GM12878 (cell line): ENCODE measurements around the gene CACNA1G. TPM values are rescaled to one million over a fixed set of nuclear protein-coding genes. Genes with fewer than 3 reads are reported as not detected.

ENCODE experiments used
- ATAC-seq: fragments of 200-7000 bp; cut with Tn5 transposase; 3 replicates; pipeline ENCODE4 v1.9.1; 2020; ENCODE audit warnings: mild to moderate bottlenecking, moderate library complexity
- BruUV-seq: library from RNA; stranded (reverse); fragments of 400-500 nt; replicated peaks from 2 replicates; lab custom pipeline; 2021; lab: Mats Ljungman, UMichigan
- CTCF ChIA-PET: fragments of 300-600 bp; sonication (Branson Sonifier 250); formaldehyde crosslinking; extraction: SDS; loops from one replicate; lab custom pipeline; 2021; ENCODE audit warnings: inconsistent platforms; lab: Yijun Ruan, JAX
- POLR2A ChIA-PET: fragments of 350-600 bp; formaldehyde crosslinking; extraction: SDS; loops from one replicate; lab custom pipeline; 2021; ENCODE audit warnings: inconsistent platforms; lab: Charles Lee
- RAD21 ChIA-PET: fragments of 300-600 bp; sonication (Branson Sonifier 250); formaldehyde crosslinking; loops from one replicate; lab custom pipeline; 2023; ENCODE audit warnings: antibody characterized with exemption; ENCODE audit not compliant: unreplicated experiment; lab: Charles Lee
- SMC1A ChIA-PET: fragments of 300-600 bp; sonication (Branson Sonifier 250); formaldehyde crosslinking; loops from one replicate; lab custom pipeline; 2023; ENCODE audit not compliant: unreplicated experiment, uncharacterized antibody; lab: Charles Lee
- DNase-seq: peaks from one replicate; pipeline ENCODE4 v3.0.0-alpha.2; 2011; ENCODE audit warnings: low read depth, low spot score
- FAIRE-seq: peaks from 3 replicates; lab custom pipeline; 2011; peaks lifted over from hg19 to GRCh38; lab: Jason Lieb, UNC
- H2AFZ ChIP-seq: 2 replicates; pipeline ENCODE4 v1.6.0; 2011; ENCODE audit warnings: low read depth, low read length, control low read depth; ENCODE audit not compliant: control insufficient read depth
- H3K27ac ChIP-seq: 2 replicates; pipeline ENCODE4 v1.5.1; 2011; ENCODE audit warnings: control low read depth; ENCODE audit not compliant: control insufficient read depth, insufficient read depth
- H3K27me3 ChIP-seq, 2 experiments: replicated peaks in 1 of 2; 2 replicates each; pipeline versions ENCODE4 v1.6.0 to v1.6.1; 2011; ENCODE audit warnings: low read length in 1 of 2; ENCODE audit not compliant: control insufficient read depth in 2 of 2, insufficient read depth in 2 of 2
- H3K36me3 ChIP-seq, 2 experiments: 2 replicates each; pipeline ENCODE4 v1.5.1; 2011; ENCODE audit warnings: low read length in 1 of 2; ENCODE audit not compliant: control insufficient read depth in 2 of 2, insufficient read depth in 2 of 2
- H3K4me1 ChIP-seq: 2 replicates; pipeline ENCODE4 v1.6.1; 2011; ENCODE audit warnings: mild to moderate bottlenecking, low read length, moderate library complexity, mixed read lengths; ENCODE audit not compliant: control insufficient read depth, insufficient read depth
- H3K4me2 ChIP-seq: 2 replicates; pipeline ENCODE4 v1.6.0; 2011; ENCODE audit warnings: control low read depth; ENCODE audit not compliant: control insufficient read depth, insufficient read depth
- H3K4me3 ChIP-seq: fragments of 200-600 bp; sonication (generic); 2 replicates; pipeline ENCODE4 v1.5.1; 2016
- H3K79me2 ChIP-seq: 2 replicates; pipeline ENCODE4 v1.6.0; 2011; ENCODE audit warnings: low read length; ENCODE audit not compliant: control insufficient read depth, insufficient read depth
- H3K9ac ChIP-seq: 2 replicates; pipeline ENCODE4 v1.8.0; 2011; ENCODE audit warnings: low read length, control low read depth, mixed read lengths; ENCODE audit not compliant: control insufficient read depth, insufficient read depth
- H3K9me3 ChIP-seq: replicated peaks from 3 replicates; pipeline ENCODE4 v1.5.1; 2011; ENCODE audit warnings: mild to moderate bottlenecking, low read length; ENCODE audit not compliant: control insufficient read depth, insufficient read depth
- H4K20me1 ChIP-seq: 2 replicates; pipeline ENCODE4 v1.6.0; 2011; ENCODE audit not compliant: control insufficient read depth, insufficient read depth
- MXI1 ChIP-seq: fragments of 150-350 bp; IDR thresholded peaks from 2 replicates; pipeline ENCODE4 v1.6.1; 2011; ENCODE audit warnings: low read depth, mild to moderate bottlenecking, inconsistent platforms, low read length, improper control_type of control experiment
- NR2F1 ChIP-seq: fragments of 450-650 bp; conservative IDR thresholded peaks from 2 replicates; pipeline ENCODE4 v1.6.1; 2017; ENCODE audit warnings: mild to moderate bottlenecking
- ZNF687 ChIP-seq: fragments of 450-650 bp; IDR thresholded peaks from 2 replicates; pipeline ENCODE4 v1.6.1; 2017; ENCODE audit warnings: mild to moderate bottlenecking, moderate library complexity
- WGBS: methylation state at CpG from one replicate; pipeline ENCODE4 v1.1.6; 2016; ENCODE audit warnings: low lambda C conversion rate; ENCODE audit not compliant: insufficient replicate concordance, insufficient coverage; ENCODE audit errors: missing lambda C conversion rate; 5-methylcytosine and 5-hydroxymethylcytosine counted together
- in situ Hi-C: fragments of 300-500 bp; cut with MboI; formaldehyde crosslinking; loops from 9 replicates; pipeline ENCODE4 v1.14.3; 2018; ENCODE audit warnings: mixed read lengths
- intact Hi-C: fragments of 100-400 bp; cut with micrococcal nuclease; formaldehyde crosslinking; loops from one replicate; pipeline ENCODE4 v1.14.2; 2022; ENCODE audit not compliant: unreplicated experiment
- polyA plus RNA-seq, 11 experiments: library from polyadenylated mRNA; depleted of rRNA in 4 of 11; unstranded in 6 of 11; stranded (reverse) in 5 of 11; fragments of >200 nt; fragmentation: Nextera tagmentation in 4 of 11; fragmentation: Illumina TruSeq in 1 of 11; extraction: Ambion mirVana in 4 of 11; extraction: Trizol in 1 of 11; gene quantifications; 1 replicate in 1 of 11; 2 replicates in 10 of 11; pipeline versions ENCODE4 v1.2.1 to v1.2.3, GENCODE V29; 2011 to 2016; ENCODE audit warnings: inconsistent platforms in 2 of 11, missing spikeins in 2 of 11, low read depth in 1 of 11
- total RNA-seq, 4 experiments: library from RNA; depleted of rRNA in 3 of 4; stranded (reverse); fragments of >200 nt in 3 of 4; fragmentation: Illumina TruSeq in 1 of 4; extraction: Trizol in 1 of 4; gene quantifications; 2 replicates each; pipeline versions ENCODE4 v1.2.1 to v1.2.3, GENCODE V29; 2013 to 2021

CACNA1G gene
- total and polyA plus RNA-seq, 10 of the 15 experiments (the other 5 are each of a cell fraction or from before 2014, with no cell fraction given): 0.03 to 0.15 TPM; not detected in 8

GRCh38 chr17:50587571-50587970 lies 27.1 kb downstream of the CACNA1G start:
- peaks cover 2 to 4% of the 10 kb centered on the region in 2 experiments; a peak in 2 of 4 replicates for H3K27me3 ChIP-seq
- intact Hi-C loops (no loop called here), in situ Hi-C loops (no loop called here)
- H4K20me1 ChIP-seq: no peaks in the 10 kb centered on the region
- ChIA-PET CTCF (interaction anchor here (1.5 kb wide), 1 partner anchor 45 kb away, joined by 3 read pairs; no protein-coding TSS in a partner anchor), RAD21 (no interaction called here), POLR2A (interaction anchor here (0.6 kb wide), 1 partner anchor 187 kb away, joined by 3 read pairs; no protein-coding TSS in a partner anchor), SMC1A (interaction anchor here (0.6 kb wide), 1 partner anchor 31 kb away, joined by 3 read pairs; no protein-coding TSS in a partner anchor)
- no peak overlapping the region for H3K4me2 ChIP-seq
- TF ChIP-seq NR2F1 (no peak), ZNF687 (no peak), MXI1 (no peak)
- no peaks in the 10 kb centered on the region for H3K4me1 ChIP-seq
- BruUV-seq: no TSS peak
- H3K79me2 ChIP-seq: no peaks in the 10 kb centered on the region
- H3K9ac ChIP-seq: no peak overlapping the region
- no peak for FAIRE-seq
- 36% methylated on average over 9 of the region's 9 CpGs for WGBS
- no peak overlapping the region for H3K27ac ChIP-seq
- no peak for DNase-seq
- H3K4me3 ChIP-seq: no peak overlapping the region
- H3K36me3 ChIP-seq: no peaks in the 10 kb centered on the region
- no peak for ATAC-seq
- H2AFZ ChIP-seq: no peak overlapping the region
- no peaks in the 10 kb centered on the region for H3K9me3 ChIP-seq
